Activated effector memory CD4-positive, alpha-beta T cell treated with Interleukin-2 at 50 U/mL for 16 hours (primary cell): ENCODE results near the gene SESN1.
A peak's percentile ranks its signal among the peaks of the same experiment; 100 is the strongest.

Experiments used
- DNase-seq: peaks from one replicate; pipeline ENCODE4 v3.0.0-alpha.2; 2020

Gene SESN1

GRCh38 chr6:108955329-108955949 is 139.2 kb downstream of the SESN1 start:
- no peak for DNase-seq

GRCh38 chr6:108953681-108954080 is 141.0 kb downstream of the SESN1 start:
- no peak for DNase-seq

GRCh38 chr6:108952776-108953486 is 141.7 kb downstream of the SESN1 start:
- no peak for DNase-seq

- DNase-seq = no peak
Measured at GRCh38 chr6:108951351-108951953, 143.2 kb downstream of the SESN1 start.

GRCh38 chr6:108948181-108948661 is 146.4 kb downstream of the SESN1 start:
- DNase-seq = no peak

- no peak for DNase-seq
Measured at GRCh38 chr6:108947114-108947854, 147.4 kb downstream of the SESN1 start.

GRCh38 chr6:108946695-108947094 is 148.0 kb downstream of the SESN1 start:
- no peak for DNase-seq

GRCh38 chr6:108945681-108946159 is 148.9 kb downstream of the SESN1 start:
- no peak for DNase-seq

GRCh38 chr6:108944707-108945680 is 149.7 kb downstream of the SESN1 start:
- no peak for DNase-seq

GRCh38 chr6:108944071-108944470 is 150.6 kb downstream of the SESN1 start:
- DNase-seq = no peak

- DNase-seq = peak; percentile 58
Measured at GRCh38 chr6:108942556-108943492, 151.8 kb downstream of the SESN1 start.

GRCh38 chr6:108941859-108942258 is 152.8 kb downstream of the SESN1 start:
- no peak for DNase-seq

- no peak for DNase-seq
Measured at GRCh38 chr6:108941281-108941680, 153.4 kb downstream of the SESN1 start.

GRCh38 chr6:108940741-108941140 is 153.9 kb downstream of the SESN1 start:
- DNase-seq = no peak

- DNase-seq = no peak
Measured at GRCh38 chr6:108937170-108937569, 157.5 kb downstream of the SESN1 start.
